Transverse colon (tissue), 4 donors: Measurements from ENCODE around the gene PTPN3.

Source experiments
- CTCF ChIP-seq, 5 experiments: fragments of 200-600 bp in 3 of 5; fragments of 450-650 bp in 2 of 5; sonication (generic) in 3 of 5; IDR thresholded peaks; 1 replicate in 2 of 5; 2 replicates in 3 of 5; pipeline ENCODE4 v1.5.1; 2016 to 2017; ENCODE audit warnings: antibody characterized with exemption in 5 of 5, inconsistent platforms in 3 of 5, mild to moderate bottlenecking in 2 of 5, moderate library complexity in 1 of 5
- EP300 ChIP-seq: sonication (generic); formaldehyde crosslinking; IDR thresholded peaks from one replicate; pipeline ENCODE4 v1.6.1; 2017; ENCODE audit warnings: antibody characterized with exemption, low read depth
- POLR2A ChIP-seq: fragments of 450-650 bp; IDR thresholded peaks from one replicate; pipeline ENCODE4 v1.6.1; 2016; ENCODE audit warnings: antibody characterized with exemption, mild to moderate bottlenecking, moderate library complexity
- POLR2AphosphoS5 ChIP-seq, 3 donors: sonication (generic); formaldehyde crosslinking; IDR thresholded peaks; one replicate each; pipeline ENCODE4 v1.6.1; 2016; ENCODE audit warnings: antibody characterized with exemption in 3 of 3

GRCh38 chr9:109329638-109330258, 168.4 kb downstream of the PTPN3 start:
- TF ChIP-seq CTCF (IDR thresholded peaks at IDR 0.05) (no peak), POLR2AphosphoS5 (IDR thresholded peaks at IDR 0.05) (no peak), POLR2A (no peak), EP300 (no peak)
